GM12891 (cell line): ENCODE results near the gene FUZ.

Source experiments
- PAX5 ChIP-seq: IDR thresholded peaks from 2 replicates; pipeline ENCODE4 v1.6.1; 2011; ENCODE audit warnings: low read length, moderate library complexity, mild to moderate bottlenecking; ENCODE audit not compliant: insufficient read depth, severe bottlenecking
- POLR2A ChIP-seq: IDR thresholded peaks from 2 replicates; pipeline ENCODE4 v1.6.1; 2011; ENCODE audit warnings: low read depth, low read length, control low read depth
- POLR2AphosphoS5 ChIP-seq: IDR thresholded peaks from 2 replicates; pipeline ENCODE4 v1.6.1; 2011; ENCODE audit warnings: low read depth, low read length, control low read depth
- SPI1 ChIP-seq: IDR thresholded peaks from 2 replicates; pipeline ENCODE4 v1.6.1; 2011; ENCODE audit warnings: low read depth, low read length, control low read depth
- TAF1 ChIP-seq: IDR thresholded peaks from 2 replicates; pipeline ENCODE4 v1.6.1; 2011; ENCODE audit warnings: low read depth, low read length, control low read depth

GRCh38 chr19:49802836-49803528 is 10.1 kb downstream of the FUZ start:
- TF ChIP-seq POLR2AphosphoS5 = no peak
- no peak for TF ChIP-seq SPI1
- no peak for TF ChIP-seq POLR2A
- no peak for TF ChIP-seq TAF1
- TF ChIP-seq PAX5 = no peak
